ENCODE results near the gene SPHK2. TPM values are rescaled to one million over a fixed set of nuclear protein-coding genes. Genes with fewer than 3 reads are reported as not detected.

The SPHK2 gene
- total and polyA plus RNA-seq, 2 of the 8 experiments (the other 6 are each of a cell fraction or from before 2014, with no cell fraction given), result 43.9 to 60.9 TPM

DNA sequence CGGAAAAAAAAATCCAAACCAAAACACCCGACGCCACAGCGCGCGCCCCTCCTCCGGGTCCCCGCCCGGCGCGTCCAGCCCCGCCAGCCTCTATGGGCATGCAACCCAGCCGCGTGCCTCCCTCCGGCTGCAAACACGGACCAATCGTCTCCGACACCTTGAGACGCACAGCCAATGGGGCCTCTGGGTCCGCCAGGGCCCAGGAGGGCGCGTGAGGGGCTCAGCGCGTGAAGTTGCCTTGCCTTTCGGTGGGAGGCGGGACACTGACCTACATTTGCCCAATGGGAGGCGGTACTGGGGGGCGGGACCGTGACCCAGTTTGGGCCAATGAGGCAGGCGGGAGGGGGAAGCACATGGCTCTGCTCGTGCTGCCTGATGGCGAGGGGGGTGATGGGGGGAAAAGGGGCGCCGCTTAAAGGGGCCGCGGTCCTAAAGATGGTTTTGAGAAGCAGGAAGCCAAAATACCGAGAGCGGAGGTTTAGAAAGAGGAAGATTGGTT lies 18.2 kb downstream of the SPHK2 start:
- H3K23me2 ChIP-seq (ENCODE audit: low read depth, low read length), result peaks cover 25% of the 10 kb centered on the region
- peak overlapping the region; percentile 24 for H4K5ac ChIP-seq (ENCODE audit: insufficient read length, low read depth, low read length)
- no peaks in the 10 kb centered on the region for H3K79me1 ChIP-seq (ENCODE audit: low read depth, low read length)
- FAIRE-seq, result no peak
- H2AFZ ChIP-seq (ENCODE audit: low read length), result no peak overlapping the region
- peak overlapping the region in 3 of 4 experiments; percentile 64 to 72 (median 66); a peak in 6 of 7 replicates for H3K9ac ChIP-seq (replicated peaks in 1 of 4; ENCODE audit: extremely low read depth in 1 of 4, low read depth in 3 of 4, low read length in 3 of 4)
- no peak overlapping the region for H3K4ac ChIP-seq (replicated peaks; ENCODE audit: insufficient read length, low read depth, low read length)
- peak overlapping the region; percentile 58 to 74 (median 68) for H3K4me3 ChIP-seq (ENCODE audit: extremely low read depth in 1 of 4, insufficient read depth in 2 of 4, low read depth in 3 of 4, low read length in 4 of 4)
- H2AK5ac ChIP-seq (ENCODE audit: low read depth, low read length), result no peak overlapping the region
- H2BK15ac ChIP-seq (ENCODE audit: low read length), result no peak overlapping the region
- no peaks in the 10 kb centered on the region for H4K20me1 ChIP-seq (replicated peaks in 1 of 2; ENCODE audit: control insufficient read depth in 1 of 2, insufficient read depth in 2 of 2, low read length in 2 of 2)
- no peak overlapping the region for H2BK20ac ChIP-seq (ENCODE audit: low read length)
- no peaks in the 10 kb centered on the region for H3K9me3 ChIP-seq (ENCODE audit: insufficient read depth in 2 of 2, low read depth in 1 of 2, low read length in 1 of 2)
- H3K79me2 ChIP-seq (ENCODE audit: control insufficient read depth in 1 of 2, insufficient read depth in 2 of 2, low read length in 2 of 2), result no peaks in the 10 kb centered on the region
- peak overlapping the region; percentile 17 for H4K91ac ChIP-seq (replicated peaks; ENCODE audit: insufficient read length, low read length)
- H3K27ac ChIP-seq (ENCODE audit: low read depth, low read length), result peak overlapping the region; percentile 89
- H3K14ac ChIP-seq (ENCODE audit: insufficient read length), result no peak overlapping the region
- H2BK5ac ChIP-seq (ENCODE audit: low read depth, low read length), result peak overlapping the region; percentile 95
- H3K4me1 ChIP-seq (replicated peaks in 1 of 4; ENCODE audit: control insufficient read depth in 3 of 4, insufficient read depth in 4 of 4, low read length in 3 of 4), result peaks cover 9 to 28% (median 19%) of the 10 kb centered on the region in 4 experiments
- DNase-seq (ENCODE audit: low read depth in 1 of 2, low spot score in 2 of 2), result peak; percentile 97
- H2BK12ac ChIP-seq (ENCODE audit: low read depth, low read length), result no peak overlapping the region; the same call in 1 of the 2 replicates
- H3K56ac ChIP-seq (replicated peaks; ENCODE audit: insufficient read length, low read depth, low read length), result peak overlapping the region; percentile 18
- H3K4me2 ChIP-seq (ENCODE audit: insufficient read depth in 1 of 2, low read depth in 2 of 2, low read length in 2 of 2), result peak overlapping the region; percentile 94 to 95
- ChIA-PET CTCF (ENCODE audit: partially characterized antibody) (interaction anchor here (0.6 to 1.1 kb wide), 3 partner anchors 82 to 275 kb away, joined by 3 to 5 read pairs (median 3); partner anchors contain the start of gene MAMSTR), POLR2A (ENCODE audit: partially characterized antibody) (interaction anchor here (0.7 to 30.9 kb wide), 7 partner anchors 8 to 327 kb away, joined by 3 to 788 read pairs (median 4); partner anchors contain the start of genes CA11, FAM83E, RPL18 and SPACA4)
- H3K36me3 ChIP-seq (ENCODE audit: control insufficient read depth in 2 of 4, insufficient read depth in 4 of 4, low read length in 3 of 4), result no peaks in the 10 kb centered on the region
- H3K27me3 ChIP-seq (replicated peaks in 1 of 4; ENCODE audit: control insufficient read depth in 3 of 4, extremely low read depth in 1 of 4, insufficient read depth in 3 of 4, low read length in 3 of 4), result peaks cover 0 to 2% (median 0%) of the 10 kb centered on the region in 4 experiments; a peak in 2 of 7 replicates
- H4K8ac ChIP-seq (ENCODE audit: extremely low read depth, insufficient read depth, low read length), result no peak overlapping the region
- no peak overlapping the region for H2BK120ac ChIP-seq (replicated peaks; ENCODE audit: low read depth, low read length)
- peak overlapping the region; percentile 93 for H3K18ac ChIP-seq (ENCODE audit: extremely low read depth, low read length)
- WGBS, 2 experiments (ENCODE audit: extremely low coverage in 1 of 2, insufficient coverage in 1 of 2, insufficient read length in 1 of 2, insufficient replicate concordance in 2 of 2, low coverage in 1 of 2, low lambda C conversion rate in 2 of 2, missing lambda C conversion rate in 1 of 2), result 0% methylated on average over 36 of the region's 38 CpGs; no CpG with 5 or more reads in 1 of the 2 experiments
- H3K23ac ChIP-seq (ENCODE audit: insufficient read length), result no peak overlapping the region
- TF ChIP-seq SIN3A (conservative IDR thresholded peaks at IDR 0.05 in 1 of 2, IDR thresholded peaks at IDR 0.05 in 1 of 2; ENCODE audit: low read depth in 1 of 2, low read length in 2 of 2) (0 out of 4 replicates have a peak, but pooled peaks of 1 of the 2 experiments have one; percentile 14), SP2 (IDR thresholded peaks at IDR 0.05; ENCODE audit: low read length) (0 out of 2 replicates have a peak, but pooled peaks have one; percentile 21), SP4 (IDR thresholded peaks at IDR 0.05; ENCODE audit: low read length) (peak; percentile 61; the same call in 1 of the 2 replicates), RNF2 (IDR thresholded peaks at IDR 0.05; ENCODE audit: borderline replicate concordance, low read depth, low read length, missing control alignments, poor library complexity, severe bottlenecking) (no peak), CREB1 (IDR thresholded peaks at IDR 0.05) (peak; percentile 66), GTF2F1 (IDR thresholded peaks at IDR 0.05; ENCODE audit: borderline replicate concordance, low read depth, low read length) (peak; percentile 41; the same call in 1 of the 2 replicates)
- TF ChIP-seq, protein P1, sequence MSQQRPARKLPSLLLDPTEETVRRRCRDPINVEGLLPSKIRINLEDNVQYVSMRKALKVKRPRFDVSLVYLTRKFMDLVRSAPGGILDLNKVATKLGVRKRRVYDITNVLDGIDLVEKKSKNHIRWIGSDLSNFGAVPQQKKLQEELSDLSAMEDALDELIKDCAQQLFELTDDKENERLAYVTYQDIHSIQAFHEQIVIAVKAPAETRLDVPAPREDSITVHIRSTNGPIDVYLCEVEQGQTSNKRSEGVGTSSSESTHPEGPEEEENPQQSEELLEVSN (IDR thresholded peaks at IDR 0.05), result peak; percentile 99
- TF ChIP-seq, protein P2, sequence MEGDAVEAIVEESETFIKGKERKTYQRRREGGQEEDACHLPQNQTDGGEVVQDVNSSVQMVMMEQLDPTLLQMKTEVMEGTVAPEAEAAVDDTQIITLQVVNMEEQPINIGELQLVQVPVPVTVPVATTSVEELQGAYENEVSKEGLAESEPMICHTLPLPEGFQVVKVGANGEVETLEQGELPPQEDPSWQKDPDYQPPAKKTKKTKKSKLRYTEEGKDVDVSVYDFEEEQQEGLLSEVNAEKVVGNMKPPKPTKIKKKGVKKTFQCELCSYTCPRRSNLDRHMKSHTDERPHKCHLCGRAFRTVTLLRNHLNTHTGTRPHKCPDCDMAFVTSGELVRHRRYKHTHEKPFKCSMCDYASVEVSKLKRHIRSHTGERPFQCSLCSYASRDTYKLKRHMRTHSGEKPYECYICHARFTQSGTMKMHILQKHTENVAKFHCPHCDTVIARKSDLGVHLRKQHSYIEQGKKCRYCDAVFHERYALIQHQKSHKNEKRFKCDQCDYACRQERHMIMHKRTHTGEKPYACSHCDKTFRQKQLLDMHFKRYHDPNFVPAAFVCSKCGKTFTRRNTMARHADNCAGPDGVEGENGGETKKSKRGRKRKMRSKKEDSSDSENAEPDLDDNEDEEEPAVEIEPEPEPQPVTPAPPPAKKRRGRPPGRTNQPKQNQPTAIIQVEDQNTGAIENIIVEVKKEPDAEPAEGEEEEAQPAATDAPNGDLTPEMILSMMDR (IDR thresholded peaks at IDR 0.05; ENCODE audit: control extremely low read depth in 1 of 3, insufficient read depth in 1 of 3, low read depth in 1 of 3, low read length in 3 of 3), result no peak

Data from H1 (cell line).